ENCODE results near the gene RO60. TPM values are rescaled to one million over a fixed set of nuclear protein-coding genes. Genes with fewer than 3 reads are reported as not detected.

RO60 gene
- total and polyA plus RNA-seq, 2 of the 4 experiments (the other 2 are of a cell fraction), result 10.9 to 161 TPM

- ChIA-PET POLR2A (ENCODE audit: unreplicated experiment) (no interaction called here), CTCF (no interaction called here)
- no peak overlapping the region for H4K5ac ChIP-seq (ENCODE audit: low read depth, low read length)
- H4K91ac ChIP-seq (ENCODE audit: insufficient read depth, low read depth, low read length), result no peak overlapping the region
- no peak overlapping the region for H2BK20ac ChIP-seq (ENCODE audit: low read depth, low read length)
- H2AK5ac ChIP-seq (ENCODE audit: low read depth, low read length), result no peak overlapping the region
- H4K8ac ChIP-seq (ENCODE audit: low read depth in 2 of 2, low read length in 2 of 2), result no peak overlapping the region
- H3K18ac ChIP-seq (ENCODE audit: low read depth, low read length), result no peak overlapping the region
- no peaks in the 10 kb centered on the region for H3K9me3 ChIP-seq (ENCODE audit: control insufficient read depth, insufficient read depth, low read length)
- in situ Hi-C loops (cut with MboI; ENCODE audit: low sequenced_read_pairs), result no loop called here
- H2AFZ ChIP-seq (replicated peaks; ENCODE audit: low read length, poor library complexity), result no peak overlapping the region
- no peak for TF ChIP-seq CEBPB (IDR thresholded peaks at IDR 0.05; ENCODE audit: low read depth, low read length)
- TF ChIP-seq MXI1 (IDR thresholded peaks at IDR 0.05; ENCODE audit: borderline replicate concordance, low read depth, low read length), result no peak
- TF ChIP-seq BHLHE40 (IDR thresholded peaks at IDR 0.05; ENCODE audit: low read depth, low read length), result no peak
- TF ChIP-seq CHD1 (IDR thresholded peaks at IDR 0.05; ENCODE audit: low read depth, low read length), result no peak
- TF ChIP-seq RFX5 (IDR thresholded peaks at IDR 0.05; ENCODE audit: low read depth, low read length), result no peak
- TF ChIP-seq FOS (IDR thresholded peaks at IDR 0.05; ENCODE audit: low read depth, low read length), result no peak
- no peak for TF ChIP-seq MAZ (IDR thresholded peaks at IDR 0.05; ENCODE audit: borderline replicate concordance, low read depth, low read length)
- TF ChIP-seq MAFK (IDR thresholded peaks at IDR 0.05; ENCODE audit: low read depth, low read length), result no peak
- no peak for TF ChIP-seq NFE2L2 (IDR thresholded peaks at IDR 0.05; ENCODE audit: low read depth, low read length)
- TF ChIP-seq, protein P1, sequence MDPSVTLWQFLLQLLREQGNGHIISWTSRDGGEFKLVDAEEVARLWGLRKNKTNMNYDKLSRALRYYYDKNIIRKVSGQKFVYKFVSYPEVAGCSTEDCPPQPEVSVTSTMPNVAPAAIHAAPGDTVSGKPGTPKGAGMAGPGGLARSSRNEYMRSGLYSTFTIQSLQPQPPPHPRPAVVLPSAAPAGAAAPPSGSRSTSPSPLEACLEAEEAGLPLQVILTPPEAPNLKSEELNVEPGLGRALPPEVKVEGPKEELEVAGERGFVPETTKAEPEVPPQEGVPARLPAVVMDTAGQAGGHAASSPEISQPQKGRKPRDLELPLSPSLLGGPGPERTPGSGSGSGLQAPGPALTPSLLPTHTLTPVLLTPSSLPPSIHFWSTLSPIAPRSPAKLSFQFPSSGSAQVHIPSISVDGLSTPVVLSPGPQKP (IDR thresholded peaks at IDR 0.05; ENCODE audit: borderline replicate concordance, low read depth, low read length), result no peak
- no peak for TF ChIP-seq RAD21 (IDR thresholded peaks at IDR 0.05; ENCODE audit: low read length)
- TF ChIP-seq RCOR1 (IDR thresholded peaks at IDR 0.05; ENCODE audit: insufficient replicate concordance, low read length), result no peak
- no peak for TF ChIP-seq SMC3 (IDR thresholded peaks at IDR 0.05; ENCODE audit: low read depth, low read length)
- TF ChIP-seq POLR2A (IDR thresholded peaks at IDR 0.05; ENCODE audit: low read depth, low read length), result no peak
- TF ChIP-seq CTCF (conservative IDR thresholded peaks at IDR 0.05; ENCODE audit: low read depth, low read length), result no peak
- TF ChIP-seq USF2 (IDR thresholded peaks at IDR 0.05; ENCODE audit: low read depth, low read length), result no peak
- no peak overlapping the region for H2BK15ac ChIP-seq (ENCODE audit: low read depth, low read length)
- no peak overlapping the region for H3K4me3 ChIP-seq (ENCODE audit: insufficient read depth, low read depth, low read length)
- peaks cover 11% of the 10 kb centered on the region for H3K36me3 ChIP-seq (ENCODE audit: control insufficient read depth, insufficient read depth, low read length)
- ATAC-seq (ENCODE audit: low read depth) (no peak), DNase-seq (no peak)
- H3K27ac ChIP-seq (ENCODE audit: insufficient read depth, low read length), result no peak overlapping the region
- no peak overlapping the region; the same call in 1 of the 2 replicates for H3K23ac ChIP-seq (ENCODE audit: low read depth, low read length)
- intact Hi-C loops (cut with micrococcal nuclease), result no loop called here
- no peak overlapping the region for H3K14ac ChIP-seq (replicated peaks; ENCODE audit: low read depth, low read length)
- H2BK5ac ChIP-seq (ENCODE audit: low read depth, low read length, poor library complexity, severe bottlenecking), result no peak overlapping the region
- H3K4me2 ChIP-seq (ENCODE audit: low read depth, low read length), result no peak overlapping the region
- peaks cover 8% of the 10 kb centered on the region; the same call in 1 of the 2 replicates for H4K20me1 ChIP-seq (ENCODE audit: insufficient read depth, low read length)
- no peaks in the 10 kb centered on the region for H3K4me1 ChIP-seq (ENCODE audit: control insufficient read depth, insufficient read depth, low read length)
- H2AK9ac ChIP-seq (replicated peaks; ENCODE audit: low read depth, low read length, poor library complexity), result no peak overlapping the region
- no peak overlapping the region for H3K56ac ChIP-seq (ENCODE audit: extremely low read depth, insufficient read depth, low read length)
- peaks cover 2% of the 10 kb centered on the region; the same call in 1 of the 2 replicates for H3K9me1 ChIP-seq (ENCODE audit: insufficient read depth, low read length)
- no CpG with 5 or more reads among the region's 5 CpGs for WGBS, 2 experiments (ENCODE audit: extremely low coverage in 2 of 2, insufficient read length in 1 of 2)
- H3K27me3 ChIP-seq (ENCODE audit: control insufficient read depth, insufficient read depth, low read length), result no peaks in the 10 kb centered on the region
- dilution Hi-C loops (cut with HindIII; ENCODE audit: low sequenced_read_pairs, unreplicated experiment), result no loop called here
- no TSS peak for BruUV-seq (replicated peaks)
- H3K4ac ChIP-seq (ENCODE audit: low read depth, low read length), result no peak overlapping the region
- H2BK120ac ChIP-seq (ENCODE audit: low read depth, low read length), result no peak overlapping the region
- no peak overlapping the region for H3K9ac ChIP-seq (ENCODE audit: low read depth, low read length)
- H3K79me1 ChIP-seq (ENCODE audit: low read depth in 1 of 2, low read length in 2 of 2), result peaks cover 15 to 41% of the 10 kb centered on the region in 2 experiments
Observed at GRCh38 chr1:193102662-193103061, 43.2 kb downstream of the RO60 start.
